Heart left ventricle (tissue), 13 donors: Measurements from ENCODE around the gene KLRG1.

Experiments
- CTCF ChIP-seq, 12 donors: fragments of 200-600 bp; sonication (generic) in 4 of 12; IDR thresholded peaks; one replicate each; pipeline versions ENCODE4 v1.5.0 to v1.8.0; 2018 to 2022; ENCODE audit warnings: antibody characterized with exemption in 12 of 12, mild to moderate bottlenecking in 5 of 12
- POLR2A ChIP-seq, 2 donors: fragments of 450-650 bp; IDR thresholded peaks; one replicate each; pipeline ENCODE4 v1.6.1; 2017; ENCODE audit warnings: antibody characterized with exemption in 2 of 2, mild to moderate bottlenecking in 2 of 2, moderate library complexity in 2 of 2
- donor health status: ischemic (EF 13 %, LVEDD 7.1; RV severe dilation, severe dysfunction).
- donor health status: DM: no; HTN: yes; CAD: no.
- donor health status: DM: no; HTN: no; CAD: no.
- donor health status: ischemic (EF 25% LVEDD 6.9; RV normal size, moderate dysfunction).
- donor health status: ischemic (EF 25% LVEDD 5.7; RV mildly dilated, moderate dysfunction).
- donor health status: ischemic (EF 35%, LVEDD 5.7; RV mildly dilated, moderate dysfunction).
- donor health status: nonischemic (EF 11% LVEDD 7.7; RV severe dilation, severe dysfunction).
- donor health status: DM: yes; HTN: yes; CAD: no.
- donor health status: PGD.
- donor health status: ischemic (EF 29% LVEDD 5.4; RV normal size, mild dysfunction).
- donor health status: nonischemic (EF 23%, LVEDD 6.1; RV moderate dilation, normal function).

- TF ChIP-seq CTCF (IDR thresholded peaks at IDR 0.05) = no peak
- no peak for TF ChIP-seq POLR2A (IDR thresholded peaks at IDR 0.05)
Measured at GRCh38 chr12:8969861-8970411, 19.4 kb upstream of the KLRG1 start.
